GM23338 (cell line): ENCODE measurements around the gene MTR. TPM values are rescaled to one million over a fixed set of nuclear protein-coding genes. Genes with fewer than 3 reads are reported as not detected.

ENCODE experiments used
- ATAC-seq: fragments of 200-7000 bp; cut with Tn5 transposase; 3 replicates; pipeline ENCODE4 v1.9.1; 2020
- DNase-seq: peaks from one replicate; pipeline ENCODE4 v3.0.0-alpha.2; 2015; ENCODE audit warnings: low spot score
- H2AFZ ChIP-seq: fragments of 200-600 bp; sonication (generic); 2 replicates; pipeline ENCODE4 v1.8.0; 2016; ENCODE audit warnings: antibody characterized with exemption, mild to moderate bottlenecking, moderate library complexity
- H3F3A ChIP-seq: fragments of 200-600 bp; sonication (generic); replicated peaks from 2 replicates; pipeline ENCODE4 v1.8.0; 2017; ENCODE audit warnings: antibody characterized with exemption, mixed run types, low read depth
- H3K27ac ChIP-seq: fragments of 200-600 bp; sonication (generic); 2 replicates; pipeline ENCODE4 v1.6.1; 2016; ENCODE audit warnings: low read depth
- H3K27me3 ChIP-seq: fragments of 200-600 bp; sonication (generic); 2 replicates; pipeline ENCODE4 v1.8.0; 2016; ENCODE audit warnings: mild to moderate bottlenecking, mixed run types, moderate library complexity; ENCODE audit not compliant: insufficient read depth
- H3K36me3 ChIP-seq: fragments of 200-600 bp; sonication (generic); 2 replicates; pipeline ENCODE4 v1.8.0; 2016; ENCODE audit warnings: mild to moderate bottlenecking; ENCODE audit not compliant: insufficient read depth
- H3K4me1 ChIP-seq: fragments of 200-600 bp; sonication (generic); 2 replicates; pipeline ENCODE4 v1.8.0; 2016; ENCODE audit warnings: mild to moderate bottlenecking, moderate library complexity; ENCODE audit not compliant: insufficient read depth
- H3K4me2 ChIP-seq: fragments of 200-600 bp; sonication (generic); 2 replicates; pipeline ENCODE4 v1.7.1; 2017; ENCODE audit warnings: mixed run types
- H3K4me3 ChIP-seq: fragments of 200-600 bp; sonication (generic); 2 replicates; pipeline ENCODE4 v1.6.1; 2016; ENCODE audit warnings: mixed run types
- H3K79me2 ChIP-seq: fragments of 200-600 bp; sonication (generic); replicated peaks from 2 replicates; pipeline ENCODE4 v1.8.0; 2017; ENCODE audit warnings: mild to moderate bottlenecking; ENCODE audit not compliant: insufficient read depth
- H3K9me2 ChIP-seq: fragments of 200-600 bp; sonication (generic); 2 replicates; pipeline ENCODE4 v1.8.0; 2017; ENCODE audit not compliant: insufficient read depth
- H4K20me1 ChIP-seq: fragments of 200-600 bp; sonication (generic); replicated peaks from 2 replicates; pipeline ENCODE4 v1.8.0; 2017; ENCODE audit warnings: mild to moderate bottlenecking; ENCODE audit not compliant: insufficient read depth
- H3K27ac Mint-ChIP-seq: 2 replicates; pipeline ENCODE4 v1.8.0; 2020; ENCODE audit warnings: inconsistent platforms, mild to moderate bottlenecking, moderate library complexity, mixed read lengths
- H3K27me3 Mint-ChIP-seq: 3 replicates; pipeline ENCODE4 v1.8.0; 2022; ENCODE audit warnings: low read depth, mild to moderate bottlenecking, moderate library complexity, mixed read lengths, inconsistent platforms; ENCODE audit not compliant: insufficient read depth, poor library complexity
- H3K36me3 Mint-ChIP-seq: 3 replicates; pipeline ENCODE4 v1.8.0; 2021; ENCODE audit warnings: low read depth, mild to moderate bottlenecking, inconsistent platforms, moderate library complexity, mixed read lengths
- H3K4me1 Mint-ChIP-seq: 3 replicates; pipeline ENCODE4 v1.8.0; 2020; ENCODE audit warnings: mild to moderate bottlenecking, inconsistent platforms, mixed read lengths
- H3K4me3 Mint-ChIP-seq: 3 replicates; pipeline ENCODE4 v1.8.0; 2021; ENCODE audit warnings: moderate library complexity, mild to moderate bottlenecking, inconsistent platforms, mixed read lengths
- H3K9me3 Mint-ChIP-seq: 3 replicates; pipeline ENCODE4 v1.8.0; 2020; ENCODE audit warnings: moderate library complexity, mild to moderate bottlenecking, inconsistent platforms, mixed read lengths
- CREB1 ChIP-seq: fragments of 250-450 bp; sonication (Bioruptor Pico); IDR thresholded peaks from 2 replicates; pipeline ENCODE4 v1.5.0; 2020; ENCODE audit warnings: low read depth, mild to moderate bottlenecking, moderate library complexity
- EZH2 ChIP-seq: fragments of 200-600 bp; sonication (generic); IDR thresholded peaks from one replicate; pipeline ENCODE4 v1.8.0; 2017; ENCODE audit warnings: antibody characterized with exemption, mild to moderate bottlenecking, low read depth; ENCODE audit not compliant: unreplicated experiment
- EZH2phosphoT487 ChIP-seq: fragments of 200-600 bp; sonication (generic); IDR thresholded peaks from one replicate; pipeline ENCODE4 v1.8.1; 2018; ENCODE audit warnings: antibody characterized with exemption; ENCODE audit not compliant: unreplicated experiment
- JUNB ChIP-seq: IDR thresholded peaks from one replicate; pipeline ENCODE4 v1.6.1; 2016; ENCODE audit warnings: antibody characterized with exemption; ENCODE audit not compliant: unreplicated experiment
- NANOG ChIP-seq: IDR thresholded peaks from 2 replicates; pipeline ENCODE4 v1.6.1; 2016; ENCODE audit warnings: antibody characterized with exemption, borderline replicate concordance
- POLR2AphosphoS5 ChIP-seq: IDR thresholded peaks from 2 replicates; pipeline ENCODE4 v1.6.1; 2016; ENCODE audit warnings: antibody characterized with exemption, low read depth
- REST ChIP-seq: IDR thresholded peaks from one replicate; pipeline ENCODE4 v1.6.1; 2018; ENCODE audit warnings: antibody characterized with exemption; ENCODE audit not compliant: unreplicated experiment
- STAT1 ChIP-seq: IDR thresholded peaks from one replicate; pipeline ENCODE4 v1.6.1; 2016; ENCODE audit warnings: antibody characterized with exemption; ENCODE audit not compliant: unreplicated experiment
- ZNF114 ChIP-seq: fragments of 250-450 bp; sonication (Bioruptor Pico); IDR thresholded peaks from 2 replicates; pipeline ENCODE4 v1.5.0; 2020; ENCODE audit warnings: mild to moderate bottlenecking, moderate library complexity
- ZNF331 ChIP-seq: fragments of 250-450 bp; sonication (Bioruptor Pico); IDR thresholded peaks from 2 replicates; pipeline ENCODE4 v1.5.0; 2020; ENCODE audit warnings: low read depth, mild to moderate bottlenecking, moderate library complexity
- polyA plus RNA-seq: library from polyadenylated mRNA; unstranded; fragments of >200 nt; fragmentation: Nextera tagmentation; extraction: Ambion mirVana; gene quantifications from 2 replicates; pipeline ENCODE4 v1.2.1, GENCODE V29; 2016
- total RNA-seq: library from RNA; depleted of rRNA; stranded (reverse); fragments of >200 nt; shearing (Covaris generic); gene quantifications from 2 replicates; pipeline ENCODE4 v1.2.3, GENCODE V29; 2014
- TF ChIP-seq, protein P1 (sequence below): fragments of 250-450 bp; sonication (Bioruptor Pico); IDR thresholded peaks from 2 replicates; pipeline ENCODE4 v1.5.0; 2020; ENCODE audit warnings: mild to moderate bottlenecking, moderate library complexity
- TF ChIP-seq, protein P2 (sequence below), 2 experiments: fragments of 200-600 bp in 1 of 2; sonication (generic) in 1 of 2; conservative IDR thresholded peaks; 2 replicates each; pipeline versions ENCODE4 v1.5.1 to v1.6.1; 2016 to 2017; ENCODE audit warnings: antibody characterized with exemption in 2 of 2, low read depth in 2 of 2, mild to moderate bottlenecking in 2 of 2, moderate library complexity in 1 of 2

MTR gene
- total and polyA plus RNA-seq, 2 experiments from 2014 or later, result 6.4 to 20.0 TPM

DNA sequence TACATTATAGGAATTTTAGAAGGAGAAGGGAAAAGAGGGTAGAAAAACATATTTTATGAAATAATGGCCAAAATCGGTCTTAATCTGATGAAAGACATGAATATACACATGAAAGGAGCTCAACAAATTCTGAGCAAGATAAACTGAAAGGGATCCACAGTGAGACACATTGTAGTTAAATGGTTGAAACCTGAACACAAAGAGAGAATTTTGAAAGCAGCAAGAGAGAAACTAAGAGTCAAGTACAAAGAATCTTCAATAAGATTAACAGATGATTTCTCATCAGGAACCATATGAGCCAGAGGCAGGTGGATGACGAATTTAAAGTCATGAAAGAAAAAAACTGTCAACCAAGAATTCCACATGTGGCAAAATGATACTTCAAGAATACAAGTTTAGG lies 15.8 kb upstream of the MTR start:
- TF ChIP-seq EZH2 (no peak), EZH2phosphoT487 (no peak), NANOG (no peak), REST (no peak), POLR2AphosphoS5 (no peak)
- Histone ChIP-seq H3F3A (no peaks in the 10 kb centered on the region), H3K27me3 (no peaks in the 10 kb centered on the region), H4K20me1 (no peaks in the 10 kb centered on the region), H3K4me3 (no peak overlapping the region), H3K27ac (no peak overlapping the region), H3K4me1 (no peaks in the 10 kb centered on the region), H3K36me3 (no peaks in the 10 kb centered on the region), H2AFZ (no peak overlapping the region), H3K4me2 (no peak overlapping the region), H3K9me2 (no peaks in the 10 kb centered on the region), H3K79me2 (no peaks in the 10 kb centered on the region)
- Mint-ChIP-seq H3K27me3 (peaks cover 2% of the 10 kb centered on the region), H3K9me3 (peaks cover 12% of the 10 kb centered on the region; the same call in 2 of the 3 replicates), H3K36me3 (no peaks in the 10 kb centered on the region; the same call in 2 of the 3 replicates), H3K4me3 (no peak overlapping the region), H3K27ac (no peak overlapping the region), H3K4me1 (no peaks in the 10 kb centered on the region)
- ATAC-seq (no peak), DNase-seq (no peak)

GRCh38 chr1:236785477-236785876 lies 9.6 kb upstream of the MTR start:
- Histone ChIP-seq H4K20me1 (no peaks in the 10 kb centered on the region), H3K27ac (no peak overlapping the region), H3K27me3 (no peaks in the 10 kb centered on the region), H2AFZ (no peak overlapping the region), H3K4me2 (no peak overlapping the region), H3K4me1 (no peaks in the 10 kb centered on the region), H3K79me2 (no peaks in the 10 kb centered on the region), H3K36me3 (no peaks in the 10 kb centered on the region), H3K9me2 (no peaks in the 10 kb centered on the region), H3F3A (no peaks in the 10 kb centered on the region), H3K4me3 (no peak overlapping the region)
- H3K9me3 Mint-ChIP-seq, result peaks cover 8% of the 10 kb centered on the region
- H3K36me3 Mint-ChIP-seq, result peaks cover 3% of the 10 kb centered on the region; the same call in 1 of the 3 replicates
- H3K27me3 Mint-ChIP-seq, result peaks cover 3% of the 10 kb centered on the region
- H3K27ac Mint-ChIP-seq, result no peak overlapping the region
- DNase-seq (no peak), ATAC-seq (no peak)
- H3K4me1 Mint-ChIP-seq, result no peaks in the 10 kb centered on the region
- no peak overlapping the region for H3K4me3 Mint-ChIP-seq
- TF ChIP-seq ZNF331 (CRISPR knock-in tag) (no peak), JUNB (no peak), NANOG (no peak), POLR2AphosphoS5 (no peak), EZH2 (no peak), STAT1 (no peak), CREB1 (no peak), ZNF114 (CRISPR knock-in tag) (no peak)
- TF ChIP-seq, protein P1, sequence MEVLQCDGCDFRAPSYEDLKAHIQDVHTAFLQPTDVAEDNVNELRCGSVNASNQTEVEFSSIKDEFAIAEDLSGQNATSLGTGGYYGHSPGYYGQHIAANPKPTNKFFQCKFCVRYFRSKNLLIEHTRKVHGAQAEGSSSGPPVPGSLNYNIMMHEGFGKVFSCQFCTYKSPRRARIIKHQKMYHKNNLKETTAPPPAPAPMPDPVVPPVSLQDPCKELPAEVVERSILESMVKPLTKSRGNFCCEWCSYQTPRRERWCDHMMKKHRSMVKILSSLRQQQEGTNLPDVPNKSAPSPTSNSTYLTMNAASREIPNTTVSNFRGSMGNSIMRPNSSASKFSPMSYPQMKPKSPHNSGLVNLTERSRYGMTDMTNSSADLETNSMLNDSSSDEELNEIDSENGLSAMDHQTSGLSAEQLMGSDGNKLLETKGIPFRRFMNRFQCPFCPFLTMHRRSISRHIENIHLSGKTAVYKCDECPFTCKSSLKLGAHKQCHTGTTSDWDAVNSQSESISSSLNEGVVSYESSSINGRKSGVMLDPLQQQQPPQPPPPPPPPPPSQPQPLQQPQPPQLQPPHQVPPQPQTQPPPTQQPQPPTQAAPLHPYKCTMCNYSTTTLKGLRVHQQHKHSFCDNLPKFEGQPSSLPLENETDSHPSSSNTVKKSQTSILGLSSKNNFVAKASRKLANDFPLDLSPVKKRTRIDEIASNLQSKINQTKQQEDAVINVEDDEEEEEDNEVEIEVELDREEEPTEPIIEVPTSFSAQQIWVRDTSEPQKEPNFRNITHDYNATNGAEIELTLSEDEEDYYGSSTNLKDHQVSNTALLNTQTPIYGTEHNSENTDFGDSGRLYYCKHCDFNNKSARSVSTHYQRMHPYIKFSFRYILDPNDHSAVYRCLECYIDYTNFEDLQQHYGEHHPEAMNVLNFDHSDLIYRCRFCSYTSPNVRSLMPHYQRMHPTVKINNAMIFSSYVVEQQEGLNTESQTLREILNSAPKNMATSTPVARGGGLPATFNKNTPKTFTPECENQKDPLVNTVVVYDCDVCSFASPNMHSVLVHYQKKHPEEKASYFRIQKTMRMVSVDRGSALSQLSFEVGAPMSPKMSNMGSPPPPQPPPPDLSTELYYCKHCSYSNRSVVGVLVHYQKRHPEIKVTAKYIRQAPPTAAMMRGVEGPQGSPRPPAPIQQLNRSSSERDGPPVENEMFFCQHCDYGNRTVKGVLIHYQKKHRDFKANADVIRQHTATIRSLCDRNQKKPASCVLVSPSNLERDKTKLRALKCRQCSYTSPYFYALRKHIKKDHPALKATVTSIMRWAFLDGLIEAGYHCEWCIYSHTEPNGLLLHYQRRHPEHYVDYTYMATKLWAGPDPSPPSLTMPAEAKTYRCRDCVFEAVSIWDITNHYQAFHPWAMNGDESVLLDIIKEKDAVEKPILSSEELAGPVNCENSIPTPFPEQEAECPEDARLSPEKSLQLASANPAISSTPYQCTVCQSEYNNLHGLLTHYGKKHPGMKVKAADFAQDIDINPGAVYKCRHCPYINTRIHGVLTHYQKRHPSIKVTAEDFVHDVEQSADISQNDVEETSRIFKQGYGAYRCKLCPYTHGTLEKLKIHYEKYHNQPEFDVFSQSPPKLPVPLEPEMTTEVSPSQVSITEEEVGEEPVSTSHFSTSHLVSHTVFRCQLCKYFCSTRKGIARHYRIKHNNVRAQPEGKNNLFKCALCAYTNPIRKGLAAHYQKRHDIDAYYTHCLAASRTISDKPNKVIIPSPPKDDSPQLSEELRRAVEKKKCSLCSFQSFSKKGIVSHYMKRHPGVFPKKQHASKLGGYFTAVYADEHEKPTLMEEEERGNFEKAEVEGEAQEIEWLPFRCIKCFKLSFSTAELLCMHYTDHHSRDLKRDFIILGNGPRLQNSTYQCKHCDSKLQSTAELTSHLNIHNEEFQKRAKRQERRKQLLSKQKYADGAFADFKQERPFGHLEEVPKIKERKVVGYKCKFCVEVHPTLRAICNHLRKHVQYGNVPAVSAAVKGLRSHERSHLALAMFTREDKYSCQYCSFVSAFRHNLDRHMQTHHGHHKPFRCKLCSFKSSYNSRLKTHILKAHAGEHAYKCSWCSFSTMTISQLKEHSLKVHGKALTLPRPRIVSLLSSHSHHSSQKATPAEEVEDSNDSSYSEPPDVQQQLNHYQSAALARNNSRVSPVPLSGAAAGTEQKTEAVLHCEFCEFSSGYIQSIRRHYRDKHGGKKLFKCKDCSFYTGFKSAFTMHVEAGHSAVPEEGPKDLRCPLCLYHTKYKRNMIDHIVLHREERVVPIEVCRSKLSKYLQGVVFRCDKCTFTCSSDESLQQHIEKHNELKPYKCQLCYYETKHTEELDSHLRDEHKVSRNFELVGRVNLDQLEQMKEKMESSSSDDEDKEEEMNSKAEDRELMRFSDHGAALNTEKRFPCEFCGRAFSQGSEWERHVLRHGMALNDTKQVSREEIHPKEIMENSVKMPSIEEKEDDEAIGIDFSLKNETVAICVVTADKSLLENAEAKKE (CRISPR knock-in tag), result no peak
- TF ChIP-seq, protein P2, sequence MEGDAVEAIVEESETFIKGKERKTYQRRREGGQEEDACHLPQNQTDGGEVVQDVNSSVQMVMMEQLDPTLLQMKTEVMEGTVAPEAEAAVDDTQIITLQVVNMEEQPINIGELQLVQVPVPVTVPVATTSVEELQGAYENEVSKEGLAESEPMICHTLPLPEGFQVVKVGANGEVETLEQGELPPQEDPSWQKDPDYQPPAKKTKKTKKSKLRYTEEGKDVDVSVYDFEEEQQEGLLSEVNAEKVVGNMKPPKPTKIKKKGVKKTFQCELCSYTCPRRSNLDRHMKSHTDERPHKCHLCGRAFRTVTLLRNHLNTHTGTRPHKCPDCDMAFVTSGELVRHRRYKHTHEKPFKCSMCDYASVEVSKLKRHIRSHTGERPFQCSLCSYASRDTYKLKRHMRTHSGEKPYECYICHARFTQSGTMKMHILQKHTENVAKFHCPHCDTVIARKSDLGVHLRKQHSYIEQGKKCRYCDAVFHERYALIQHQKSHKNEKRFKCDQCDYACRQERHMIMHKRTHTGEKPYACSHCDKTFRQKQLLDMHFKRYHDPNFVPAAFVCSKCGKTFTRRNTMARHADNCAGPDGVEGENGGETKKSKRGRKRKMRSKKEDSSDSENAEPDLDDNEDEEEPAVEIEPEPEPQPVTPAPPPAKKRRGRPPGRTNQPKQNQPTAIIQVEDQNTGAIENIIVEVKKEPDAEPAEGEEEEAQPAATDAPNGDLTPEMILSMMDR (conservative IDR thresholded peaks at IDR 0.05; ENCODE audit: low read depth in 2 of 2), result no peak
